ENCODE data around the gene BIRC3.
A peak's percentile ranks its signal among the peaks of the same experiment; 100 is the strongest.

BIRC3 gene

GRCh38 chr11:102286292-102286691, 31.0 kb upstream of the BIRC3 start:
- TF ChIP-seq GATA3 (IDR thresholded peaks at IDR 0.05; ENCODE audit: low read depth, low read length) (no peak), GATA2 (IDR thresholded peaks at IDR 0.05; ENCODE audit: low read depth, low read length) (no peak)

GRCh38 chr11:102287964-102288724, 29.1 kb upstream of the BIRC3 start:
- TF ChIP-seq GATA2 (IDR thresholded peaks at IDR 0.05; ENCODE audit: low read depth, low read length) = no peak
- no peak for TF ChIP-seq GATA3 (IDR thresholded peaks at IDR 0.05; ENCODE audit: low read depth, low read length)

- peak; percentile 86 for TF ChIP-seq GATA2 (IDR thresholded peaks at IDR 0.05; ENCODE audit: low read depth, low read length)
- peak; percentile 83 for TF ChIP-seq GATA3 (IDR thresholded peaks at IDR 0.05; ENCODE audit: low read depth, low read length)
Measured at GRCh38 chr11:102288725-102289083, 28.6 kb upstream of the BIRC3 start.

- TF ChIP-seq GATA2 (IDR thresholded peaks at IDR 0.05; ENCODE audit: low read depth, low read length) = no peak
- TF ChIP-seq GATA3 (IDR thresholded peaks at IDR 0.05; ENCODE audit: low read depth, low read length) = no peak
Measured at GRCh38 chr11:102289592-102289991, 27.7 kb upstream of the BIRC3 start.

GRCh38 chr11:102291831-102292230, 25.5 kb upstream of the BIRC3 start:
- no peak for TF ChIP-seq GATA2 (IDR thresholded peaks at IDR 0.05; ENCODE audit: low read depth, low read length)
- TF ChIP-seq GATA3 (IDR thresholded peaks at IDR 0.05; ENCODE audit: low read depth, low read length) = no peak

GRCh38 chr11:102292933-102293332, 24.4 kb upstream of the BIRC3 start:
- TF ChIP-seq GATA2 (IDR thresholded peaks at IDR 0.05; ENCODE audit: low read depth, low read length) = no peak
- TF ChIP-seq GATA3 (IDR thresholded peaks at IDR 0.05; ENCODE audit: low read depth, low read length) = no peak

GRCh38 chr11:102293873-102294601, 23.2 kb upstream of the BIRC3 start:
- no peak for TF ChIP-seq GATA3 (IDR thresholded peaks at IDR 0.05; ENCODE audit: low read depth, low read length)
- no peak for TF ChIP-seq GATA2 (IDR thresholded peaks at IDR 0.05; ENCODE audit: low read depth, low read length)

GRCh38 chr11:102295045-102295444, 22.2 kb upstream of the BIRC3 start:
- no peak for TF ChIP-seq GATA2 (IDR thresholded peaks at IDR 0.05; ENCODE audit: low read depth, low read length)
- TF ChIP-seq GATA3 (IDR thresholded peaks at IDR 0.05; ENCODE audit: low read depth, low read length) = no peak

- TF ChIP-seq GATA3 (IDR thresholded peaks at IDR 0.05; ENCODE audit: low read depth, low read length) = no peak
- no peak for TF ChIP-seq GATA2 (IDR thresholded peaks at IDR 0.05; ENCODE audit: low read depth, low read length)
Measured at GRCh38 chr11:102302241-102302640, 15.0 kb upstream of the BIRC3 start.

- TF ChIP-seq GATA2 (IDR thresholded peaks at IDR 0.05; ENCODE audit: low read depth, low read length) = no peak
- TF ChIP-seq GATA3 (IDR thresholded peaks at IDR 0.05; ENCODE audit: low read depth, low read length) = no peak
Measured at GRCh38 chr11:102304686-102305085, 12.6 kb upstream of the BIRC3 start.

GRCh38 chr11:102305352-102306047, 11.8 kb upstream of the BIRC3 start:
- TF ChIP-seq GATA3 (IDR thresholded peaks at IDR 0.05; ENCODE audit: low read depth, low read length) (no peak), GATA2 (IDR thresholded peaks at IDR 0.05; ENCODE audit: low read depth, low read length) (no peak)

- no peak for TF ChIP-seq GATA3 (IDR thresholded peaks at IDR 0.05; ENCODE audit: low read depth, low read length)
- no peak for TF ChIP-seq GATA2 (IDR thresholded peaks at IDR 0.05; ENCODE audit: low read depth, low read length)
Measured at GRCh38 chr11:102306048-102306597, 11.2 kb upstream of the BIRC3 start.

- TF ChIP-seq GATA2 (IDR thresholded peaks at IDR 0.05; ENCODE audit: low read depth, low read length) = peak; percentile 35; the same call in 1 of the 2 replicates
- TF ChIP-seq GATA3 (IDR thresholded peaks at IDR 0.05; ENCODE audit: low read depth, low read length) = no peak
Measured at GRCh38 chr11:102306817-102307726, 10.2 kb upstream of the BIRC3 start.

Measured in SH-SY5Y (cell line).